ENCODE data around the gene SLC6A2. TPM values are rescaled to one million over a fixed set of nuclear protein-coding genes. Genes with fewer than 3 reads are reported as not detected.

SLC6A2 gene
- total and polyA plus RNA-seq, 9 of the 15 experiments (the other 6 are each of a cell fraction or from before 2014, with no cell fraction given), result not detected

- TF ChIP-seq HBP1 (CRISPR knock-in tag; IDR thresholded peaks at IDR 0.05) (0 out of 2 replicates have a peak, but pooled peaks have one; percentile 16), HNRNPK (IDR thresholded peaks at IDR 0.05; ENCODE audit: low read depth, low read length, poor library complexity, severe bottlenecking) (no peak), ID3 (CRISPR knock-in tag; IDR thresholded peaks at IDR 0.05) (no peak), ID3 (tag; IDR thresholded peaks at IDR 0.05) (no peak), ZNF561 (CRISPR knock-in tag; conservative IDR thresholded peaks at IDR 0.05) (no peak), RCOR1 (IDR thresholded peaks at IDR 0.05; ENCODE audit: borderline replicate concordance in 1 of 2, low read depth in 2 of 2, low read length in 2 of 2) (peak in 1 of 2 experiments; percentile 52; a peak in 1 of 4 replicates), TAL1 (IDR thresholded peaks at IDR 0.05) (0 out of 2 replicates have a peak, but pooled peaks have one; percentile 12), DIDO1 (tag; IDR thresholded peaks at IDR 0.05; ENCODE audit: low read depth) (0 out of 2 replicates have a peak, but pooled peaks have one; percentile 24), SMARCA4 (IDR thresholded peaks at IDR 0.05) (0 out of 2 replicates have a peak, but pooled peaks have one; percentile 25), TRIM24 (IDR thresholded peaks at IDR 0.05) (peak in 1 of 2 experiments; percentile 11; a peak in 1 of 4 replicates), KDM1A (IDR thresholded peaks at IDR 0.05) (peak in 1 of 2 experiments; percentile 49; a peak in 2 of 4 replicates), OTX1 (CRISPR knock-in tag; IDR thresholded peaks at IDR 0.05) (peak; percentile 63; the same call in 1 of the 2 replicates), RFX7 (CRISPR knock-in tag; IDR thresholded peaks at IDR 0.05) (no peak), CBFA2T2 (conservative IDR thresholded peaks at IDR 0.05) (peak; percentile 26)
- TF ChIP-seq, protein P1, sequence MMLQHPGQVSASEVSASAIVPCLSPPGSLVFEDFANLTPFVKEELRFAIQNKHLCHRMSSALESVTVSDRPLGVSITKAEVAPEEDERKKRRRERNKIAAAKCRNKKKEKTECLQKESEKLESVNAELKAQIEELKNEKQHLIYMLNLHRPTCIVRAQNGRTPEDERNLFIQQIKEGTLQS (IDR thresholded peaks at IDR 0.05), result peak; percentile 55; the same call in 1 of the 2 replicates
- TF ChIP-seq, protein P1 (CRISPR knock-in tag; conservative IDR thresholded peaks at IDR 0.05), result no peak
Observed at GRCh38 chr16:55735120-55735781, 79.5 kb downstream of the SLC6A2 start (continued).

Measured in K562 (cell line).